GM23338 (cell line): Measurements from ENCODE around the gene KIF2A. TPM values are rescaled to one million over a fixed set of nuclear protein-coding genes. Genes with fewer than 3 reads are reported as not detected.

ENCODE experiments used
- ATAC-seq: fragments of 200-7000 bp; cut with Tn5 transposase; 3 replicates; pipeline ENCODE4 v1.9.1; 2020
- DNase-seq: peaks from one replicate; pipeline ENCODE4 v3.0.0-alpha.2; 2015; ENCODE audit warnings: low spot score
- H2AFZ ChIP-seq: fragments of 200-600 bp; sonication (generic); 2 replicates; pipeline ENCODE4 v1.8.0; 2016; ENCODE audit warnings: antibody characterized with exemption, mild to moderate bottlenecking, moderate library complexity
- H3F3A ChIP-seq: fragments of 200-600 bp; sonication (generic); replicated peaks from 2 replicates; pipeline ENCODE4 v1.8.0; 2017; ENCODE audit warnings: antibody characterized with exemption, mixed run types, low read depth
- H3K27ac ChIP-seq: fragments of 200-600 bp; sonication (generic); 2 replicates; pipeline ENCODE4 v1.6.1; 2016; ENCODE audit warnings: low read depth
- H3K27me3 ChIP-seq: fragments of 200-600 bp; sonication (generic); 2 replicates; pipeline ENCODE4 v1.8.0; 2016; ENCODE audit warnings: mild to moderate bottlenecking, mixed run types, moderate library complexity; ENCODE audit not compliant: insufficient read depth
- H3K36me3 ChIP-seq: fragments of 200-600 bp; sonication (generic); 2 replicates; pipeline ENCODE4 v1.8.0; 2016; ENCODE audit warnings: mild to moderate bottlenecking; ENCODE audit not compliant: insufficient read depth
- H3K4me1 ChIP-seq: fragments of 200-600 bp; sonication (generic); 2 replicates; pipeline ENCODE4 v1.8.0; 2016; ENCODE audit warnings: mild to moderate bottlenecking, moderate library complexity; ENCODE audit not compliant: insufficient read depth
- H3K4me2 ChIP-seq: fragments of 200-600 bp; sonication (generic); 2 replicates; pipeline ENCODE4 v1.7.1; 2017; ENCODE audit warnings: mixed run types
- H3K4me3 ChIP-seq: fragments of 200-600 bp; sonication (generic); 2 replicates; pipeline ENCODE4 v1.6.1; 2016; ENCODE audit warnings: mixed run types
- H3K79me2 ChIP-seq: fragments of 200-600 bp; sonication (generic); replicated peaks from 2 replicates; pipeline ENCODE4 v1.8.0; 2017; ENCODE audit warnings: mild to moderate bottlenecking; ENCODE audit not compliant: insufficient read depth
- H3K9me2 ChIP-seq: fragments of 200-600 bp; sonication (generic); 2 replicates; pipeline ENCODE4 v1.8.0; 2017; ENCODE audit not compliant: insufficient read depth
- H4K20me1 ChIP-seq: fragments of 200-600 bp; sonication (generic); replicated peaks from 2 replicates; pipeline ENCODE4 v1.8.0; 2017; ENCODE audit warnings: mild to moderate bottlenecking; ENCODE audit not compliant: insufficient read depth
- H3K27ac Mint-ChIP-seq: 2 replicates; pipeline ENCODE4 v1.8.0; 2020; ENCODE audit warnings: inconsistent platforms, mild to moderate bottlenecking, moderate library complexity, mixed read lengths
- H3K27me3 Mint-ChIP-seq: 3 replicates; pipeline ENCODE4 v1.8.0; 2022; ENCODE audit warnings: low read depth, mild to moderate bottlenecking, moderate library complexity, mixed read lengths, inconsistent platforms; ENCODE audit not compliant: insufficient read depth, poor library complexity
- H3K36me3 Mint-ChIP-seq: 3 replicates; pipeline ENCODE4 v1.8.0; 2021; ENCODE audit warnings: low read depth, mild to moderate bottlenecking, inconsistent platforms, moderate library complexity, mixed read lengths
- H3K4me1 Mint-ChIP-seq: 3 replicates; pipeline ENCODE4 v1.8.0; 2020; ENCODE audit warnings: mild to moderate bottlenecking, inconsistent platforms, mixed read lengths
- H3K4me3 Mint-ChIP-seq: 3 replicates; pipeline ENCODE4 v1.8.0; 2021; ENCODE audit warnings: moderate library complexity, mild to moderate bottlenecking, inconsistent platforms, mixed read lengths
- H3K9me3 Mint-ChIP-seq: 3 replicates; pipeline ENCODE4 v1.8.0; 2020; ENCODE audit warnings: moderate library complexity, mild to moderate bottlenecking, inconsistent platforms, mixed read lengths
- CREB1 ChIP-seq: fragments of 250-450 bp; sonication (Bioruptor Pico); IDR thresholded peaks from 2 replicates; pipeline ENCODE4 v1.5.0; 2020; ENCODE audit warnings: low read depth, mild to moderate bottlenecking, moderate library complexity
- ETS1 ChIP-seq: IDR thresholded peaks from 2 replicates; pipeline ENCODE4 v1.6.1; 2016; ENCODE audit warnings: antibody characterized with exemption
- EZH2 ChIP-seq: fragments of 200-600 bp; sonication (generic); IDR thresholded peaks from one replicate; pipeline ENCODE4 v1.8.0; 2017; ENCODE audit warnings: antibody characterized with exemption, mild to moderate bottlenecking, low read depth; ENCODE audit not compliant: unreplicated experiment
- JUNB ChIP-seq: IDR thresholded peaks from one replicate; pipeline ENCODE4 v1.6.1; 2016; ENCODE audit warnings: antibody characterized with exemption; ENCODE audit not compliant: unreplicated experiment
- NANOG ChIP-seq: IDR thresholded peaks from 2 replicates; pipeline ENCODE4 v1.6.1; 2016; ENCODE audit warnings: antibody characterized with exemption, borderline replicate concordance
- POLR2AphosphoS5 ChIP-seq: IDR thresholded peaks from 2 replicates; pipeline ENCODE4 v1.6.1; 2016; ENCODE audit warnings: antibody characterized with exemption, low read depth
- ZNF114 ChIP-seq: fragments of 250-450 bp; sonication (Bioruptor Pico); IDR thresholded peaks from 2 replicates; pipeline ENCODE4 v1.5.0; 2020; ENCODE audit warnings: mild to moderate bottlenecking, moderate library complexity
- ZNF462 ChIP-seq: fragments of 250-450 bp; sonication (Bioruptor Pico); IDR thresholded peaks from 2 replicates; pipeline ENCODE4 v1.5.0; 2020; ENCODE audit warnings: mild to moderate bottlenecking, moderate library complexity
- polyA plus RNA-seq: library from polyadenylated mRNA; unstranded; fragments of >200 nt; fragmentation: Nextera tagmentation; extraction: Ambion mirVana; gene quantifications from 2 replicates; pipeline ENCODE4 v1.2.1, GENCODE V29; 2016
- total RNA-seq: library from RNA; depleted of rRNA; stranded (reverse); fragments of >200 nt; shearing (Covaris generic); gene quantifications from 2 replicates; pipeline ENCODE4 v1.2.3, GENCODE V29; 2014
- TF ChIP-seq, protein P1 (sequence below), 2 experiments: fragments of 200-600 bp in 1 of 2; sonication (generic) in 1 of 2; conservative IDR thresholded peaks; 2 replicates each; pipeline versions ENCODE4 v1.5.1 to v1.6.1; 2016 to 2017; ENCODE audit warnings: antibody characterized with exemption in 2 of 2, low read depth in 2 of 2, mild to moderate bottlenecking in 2 of 2, moderate library complexity in 1 of 2

KIF2A gene
- total and polyA plus RNA-seq, 2 experiments from 2014 or later = 120 to 122 TPM

DNA sequence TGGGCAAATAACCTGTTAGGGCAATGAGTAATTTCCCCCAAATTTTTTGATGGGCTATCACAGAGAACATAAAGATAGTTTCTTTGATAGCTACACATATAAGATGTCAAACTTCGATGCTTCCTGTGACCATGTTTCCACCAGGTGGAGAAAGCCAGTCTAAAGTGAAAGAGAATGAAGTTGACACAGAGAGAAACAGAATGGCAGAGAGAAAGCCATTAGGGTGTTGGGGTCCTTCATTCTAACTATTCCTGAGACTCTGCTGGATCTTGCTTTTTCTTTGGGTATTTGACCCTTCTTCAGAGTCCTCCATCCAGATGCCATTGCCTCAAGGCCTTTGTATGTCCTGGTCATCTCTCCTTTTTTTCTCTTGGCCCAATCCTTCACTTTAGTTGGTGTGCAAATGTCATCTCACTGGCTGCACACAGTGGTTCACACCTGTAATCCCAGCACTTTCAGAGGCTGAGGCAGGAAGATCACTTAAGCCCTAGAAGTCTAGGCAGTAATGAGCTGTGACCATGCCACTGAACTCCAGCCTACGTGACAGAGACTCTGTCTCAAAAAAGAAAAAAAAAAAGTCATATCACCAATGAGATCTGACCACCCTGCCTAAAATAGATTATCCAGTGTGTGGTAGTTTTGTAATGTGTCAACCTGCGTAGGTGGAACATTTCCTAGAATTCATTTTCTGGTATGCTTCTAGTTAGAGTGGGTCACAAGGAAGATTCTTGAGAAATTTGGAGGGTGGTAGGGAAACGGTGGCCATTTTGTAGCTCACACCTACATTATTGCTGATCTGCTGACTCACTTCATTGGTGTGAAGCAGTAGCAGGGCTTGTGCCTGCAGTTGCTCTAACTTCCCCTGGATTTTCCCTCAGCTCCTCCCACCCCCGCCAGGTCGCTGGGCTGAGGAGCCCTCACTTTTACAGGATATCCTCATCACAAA is 20.8 kb upstream of the KIF2A start (continued):
- TF ChIP-seq ZNF462 (CRISPR knock-in tag) (no peak), NANOG (no peak), POLR2AphosphoS5 (no peak), ZNF114 (no peak), JUNB (no peak)

GRCh38 chr5:62286834-62287233 is 19.2 kb upstream of the KIF2A start:
- no peak for DNase-seq
- H3K36me3 ChIP-seq = peaks cover 4% of the 10 kb centered on the region; the same call in 1 of the 2 replicates
- no peaks in the 10 kb centered on the region for H3K4me1 Mint-ChIP-seq
- TF ChIP-seq JUNB (no peak), NANOG (no peak), CREB1 (CRISPR knock-in tag) (no peak), EZH2 (no peak), ETS1 (no peak)
- TF ChIP-seq, protein P1, sequence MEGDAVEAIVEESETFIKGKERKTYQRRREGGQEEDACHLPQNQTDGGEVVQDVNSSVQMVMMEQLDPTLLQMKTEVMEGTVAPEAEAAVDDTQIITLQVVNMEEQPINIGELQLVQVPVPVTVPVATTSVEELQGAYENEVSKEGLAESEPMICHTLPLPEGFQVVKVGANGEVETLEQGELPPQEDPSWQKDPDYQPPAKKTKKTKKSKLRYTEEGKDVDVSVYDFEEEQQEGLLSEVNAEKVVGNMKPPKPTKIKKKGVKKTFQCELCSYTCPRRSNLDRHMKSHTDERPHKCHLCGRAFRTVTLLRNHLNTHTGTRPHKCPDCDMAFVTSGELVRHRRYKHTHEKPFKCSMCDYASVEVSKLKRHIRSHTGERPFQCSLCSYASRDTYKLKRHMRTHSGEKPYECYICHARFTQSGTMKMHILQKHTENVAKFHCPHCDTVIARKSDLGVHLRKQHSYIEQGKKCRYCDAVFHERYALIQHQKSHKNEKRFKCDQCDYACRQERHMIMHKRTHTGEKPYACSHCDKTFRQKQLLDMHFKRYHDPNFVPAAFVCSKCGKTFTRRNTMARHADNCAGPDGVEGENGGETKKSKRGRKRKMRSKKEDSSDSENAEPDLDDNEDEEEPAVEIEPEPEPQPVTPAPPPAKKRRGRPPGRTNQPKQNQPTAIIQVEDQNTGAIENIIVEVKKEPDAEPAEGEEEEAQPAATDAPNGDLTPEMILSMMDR (conservative IDR thresholded peaks at IDR 0.05; ENCODE audit: low read depth in 2 of 2) = no peak

More at GRCh38 chr5:62286834-62287233, 19.2 kb upstream of the KIF2A start:
- peaks cover 23% of the 10 kb centered on the region for H3K9me3 Mint-ChIP-seq
- H3K27ac ChIP-seq = no peak overlapping the region
- H3K9me2 ChIP-seq = peaks cover 9% of the 10 kb centered on the region; the same call in 1 of the 2 replicates
- no peaks in the 10 kb centered on the region for H3K79me2 ChIP-seq
- no peaks in the 10 kb centered on the region for H3K4me1 ChIP-seq
- no peaks in the 10 kb centered on the region for H4K20me1 ChIP-seq
- peaks cover 9% of the 10 kb centered on the region for H3K27me3 Mint-ChIP-seq
- no peak overlapping the region for H2AFZ ChIP-seq
- no peak for ATAC-seq
- H3F3A ChIP-seq = no peaks in the 10 kb centered on the region
- no peak overlapping the region for H3K4me2 ChIP-seq
- H3K36me3 Mint-ChIP-seq = peaks cover 9% of the 10 kb centered on the region; the same call in 2 of the 3 replicates
- H3K4me3 ChIP-seq = no peak overlapping the region
- H3K27me3 ChIP-seq = no peaks in the 10 kb centered on the region
- no peak overlapping the region for H3K4me3 Mint-ChIP-seq
- no peak overlapping the region for H3K27ac Mint-ChIP-seq
